Stimulated activated CD8-positive, alpha-beta memory T cell treated with anti-CD3 and anti-CD28 coated beads, Interleukin-15, amount 100 ng/mL, for 48 hours (primary cell): Measurements from ENCODE around the gene ZNF555.
"Not testable (repeated sequence)": the region's sequence is repeated elsewhere in the genome, so short reads cannot be mapped to it uniquely, and the experiment has no call there.

ENCODE experiments used
- DNase-seq, 2 donors: peaks; one replicate each; pipeline ENCODE4 v3.0.0-alpha.2; 2020; ENCODE audit warnings: low read depth in 2 of 2

ZNF555 gene

DNA sequence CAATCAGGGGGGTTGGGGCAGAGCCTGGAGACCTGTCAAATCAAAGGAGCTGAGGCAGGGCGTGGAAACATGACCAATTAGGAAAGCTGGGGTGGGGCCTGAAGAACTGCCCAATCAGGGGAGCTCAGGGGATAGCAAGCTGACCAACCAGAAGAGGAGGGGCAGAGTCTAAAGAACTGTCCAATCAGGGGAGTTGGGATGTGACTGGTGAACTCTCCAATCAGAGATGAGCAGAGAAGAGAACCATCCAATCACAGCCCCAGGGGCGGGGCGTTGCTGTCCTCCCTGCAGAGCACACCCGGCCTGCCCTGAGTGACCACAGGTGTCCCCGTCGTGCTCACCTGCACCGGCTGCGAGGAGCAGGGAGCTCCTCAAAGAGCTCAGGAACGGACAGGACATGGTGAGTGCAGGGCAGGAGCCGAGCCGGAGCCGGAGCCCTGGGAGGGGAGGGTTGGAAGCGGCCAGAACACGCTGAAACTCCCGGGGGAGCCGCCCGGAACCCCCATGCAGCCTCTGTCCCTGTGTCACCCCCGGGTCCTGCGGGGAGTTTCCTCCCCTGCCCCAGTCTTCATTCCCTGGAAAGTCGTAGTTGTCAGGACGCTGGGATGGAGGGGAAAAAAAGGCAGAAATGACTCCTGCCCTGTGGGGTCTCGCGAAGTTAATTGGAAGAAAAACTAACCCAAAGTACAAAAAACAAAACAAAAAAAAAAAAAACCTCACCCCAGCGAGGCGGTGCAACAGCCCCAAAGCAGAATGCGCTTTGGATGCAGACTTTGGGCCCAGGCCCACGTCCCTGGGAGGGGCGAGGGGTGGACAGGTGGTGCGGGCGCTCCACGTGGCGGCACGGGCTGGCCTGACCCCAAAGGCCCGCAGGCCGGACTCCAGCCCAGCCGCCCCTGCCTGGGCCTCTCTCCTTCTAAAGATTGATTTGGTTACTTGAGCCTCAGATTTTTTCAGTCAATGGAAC lies 26.0 kb downstream of the ZNF555 start, which contains the start of gene ZNF556:
Gene ZNF556, plus strand, starts transcription at position 311 of the 967 bp plus-strand sequence. Its CDS starts 87 bp downstream, at position 398.
- DNase-seq = no peak

DNA sequence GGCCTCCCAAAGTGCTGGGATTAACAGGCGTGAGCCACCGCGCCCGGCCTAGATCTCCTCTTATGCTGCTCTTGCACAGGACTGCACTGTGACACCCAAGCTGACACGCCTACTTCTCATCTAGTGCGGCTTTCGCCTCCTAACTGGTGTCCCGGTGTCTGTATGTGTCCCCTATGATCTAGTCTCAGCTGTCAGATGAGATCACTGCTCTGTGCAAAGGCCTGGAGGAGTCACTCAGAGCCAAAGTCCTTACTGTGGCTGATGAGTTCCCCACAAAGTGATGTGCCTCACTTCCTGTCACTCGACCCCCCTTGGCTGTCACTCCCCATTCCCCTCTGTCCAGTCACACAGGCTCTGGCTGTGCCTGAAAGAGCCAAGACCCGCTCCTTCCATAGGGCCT lies 28.3 kb downstream of the ZNF555 start:
- DNase-seq = no peak

DNA sequence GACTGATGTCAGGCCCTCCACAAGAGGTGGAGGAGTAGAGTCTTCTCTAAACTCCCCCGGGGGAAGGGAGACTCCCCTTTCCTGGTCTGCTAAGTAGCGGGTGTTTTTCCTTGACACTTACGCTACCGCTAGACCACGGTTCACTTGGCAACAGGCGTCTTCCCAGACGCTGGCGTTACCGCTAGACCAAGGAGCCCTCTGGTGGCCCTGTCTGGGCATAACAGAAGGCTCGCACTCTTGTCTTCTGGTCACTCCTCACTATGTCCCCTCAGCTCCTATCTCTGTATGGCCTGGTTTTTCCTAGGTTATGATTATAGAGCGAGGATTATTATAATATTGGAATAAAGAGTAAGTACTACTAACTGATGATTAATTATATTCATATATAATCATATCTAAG lies 30.9 kb downstream of the ZNF555 start:
- not testable (repeated sequence) for DNase-seq

- no peak for DNase-seq
These were observed 36.4 kb downstream of the ZNF555 start for GRCh38 chr19:2877398-2878331.

GRCh38 chr19:2883686-2884439 lies 42.6 kb downstream of the ZNF555 start:
- no peak for DNase-seq

GRCh38 chr19:2885736-2886135 lies 44.5 kb downstream of the ZNF555 start:
- no peak for DNase-seq

GRCh38 chr19:2887391-2887914 lies 46.2 kb downstream of the ZNF555 start:
- DNase-seq = no peak

- peak in 1 of 2 donors; percentile 51 for DNase-seq
These were observed 47.5 kb downstream of the ZNF555 start for GRCh38 chr19:2888731-2889224.

DNA sequence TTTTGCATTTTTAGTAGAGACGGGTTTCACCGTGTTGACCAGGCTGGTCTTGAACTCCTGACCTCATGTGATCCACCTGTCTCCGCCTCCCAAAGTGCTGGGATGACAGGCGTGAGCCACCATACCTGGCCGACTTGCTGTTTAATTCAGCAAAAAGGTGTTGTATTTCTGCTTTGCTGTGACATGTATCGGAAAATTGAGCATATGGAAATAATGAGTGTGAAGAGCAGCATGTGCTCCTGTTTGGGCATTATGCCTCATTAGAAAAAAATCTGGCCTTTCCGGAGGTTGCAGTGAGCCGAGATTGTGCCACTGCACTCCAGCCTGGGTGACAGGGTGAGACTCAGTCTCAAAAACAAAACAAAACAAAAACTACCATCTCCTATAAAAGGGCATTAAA lies 49.3 kb downstream of the ZNF555 start:
- not testable (repeated sequence) for DNase-seq

DNA sequence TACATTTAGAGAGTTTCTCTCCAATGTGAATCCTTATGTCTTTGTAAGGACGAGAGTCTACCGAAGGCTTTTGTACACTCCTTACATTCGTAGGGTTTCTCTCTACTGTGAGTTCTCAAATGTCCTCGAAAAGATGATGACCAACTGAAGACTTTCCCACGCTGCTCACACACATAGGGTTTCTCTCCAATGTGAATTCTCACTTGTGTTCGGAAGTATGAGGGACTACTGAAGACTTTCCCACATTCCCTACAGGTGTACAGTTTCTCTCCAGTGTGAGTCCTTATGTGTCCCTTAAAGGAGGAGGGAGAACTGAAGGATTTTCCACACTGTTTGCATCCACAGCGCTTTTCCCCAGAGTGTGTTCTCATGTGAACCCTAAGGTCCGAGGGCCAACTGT lies 55.4 kb downstream of the ZNF555 start:
- no peak for DNase-seq

- peak; percentile 97 to 98 for DNase-seq
These were observed 59.3 kb downstream of the ZNF555 start, which contains the start of gene ZNF57 for GRCh38 chr19:2900296-2901252. TSS of gene ZNF57 (plus strand) at chr19:2900928. CDS start at chr19:2901046, 118 bp downstream.

- DNase-seq = no peak
These were observed 61.4 kb downstream of the ZNF555 start for GRCh38 chr19:2902590-2903218.

- not testable (repeated sequence) for DNase-seq
These were observed 62.1 kb downstream of the ZNF555 start for GRCh38 chr19:2903326-2903725.

DNA sequence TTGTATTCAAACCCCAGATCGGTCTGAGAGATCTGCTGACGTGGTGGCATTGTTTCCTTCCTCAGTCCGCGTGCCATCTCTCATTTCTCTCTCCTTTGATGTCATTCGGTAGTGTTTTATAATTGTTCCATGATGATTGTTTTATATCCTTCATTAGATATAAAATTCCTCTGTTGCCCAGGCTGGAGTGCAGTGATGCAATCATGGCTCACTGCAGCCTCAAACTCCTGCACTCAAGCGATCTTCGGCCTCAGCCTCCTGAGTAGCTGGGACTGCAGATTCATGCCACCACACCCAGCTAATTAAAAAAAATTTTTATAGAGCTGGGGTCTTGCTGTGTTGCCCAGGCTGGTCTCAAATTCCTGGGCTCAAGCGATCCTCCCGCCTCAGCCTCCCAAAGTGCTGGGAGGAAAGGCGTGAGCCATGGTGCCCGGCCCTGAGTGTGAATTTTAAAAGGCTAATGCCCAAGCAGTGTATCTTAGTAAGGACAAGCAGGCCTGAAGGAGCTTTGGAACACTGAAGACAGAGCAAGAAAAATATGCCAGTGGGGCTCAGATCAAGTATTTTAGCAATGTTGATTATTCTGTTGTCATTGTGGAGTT lies 64.7 kb downstream of the ZNF555 start:
- no peak for DNase-seq

DNA sequence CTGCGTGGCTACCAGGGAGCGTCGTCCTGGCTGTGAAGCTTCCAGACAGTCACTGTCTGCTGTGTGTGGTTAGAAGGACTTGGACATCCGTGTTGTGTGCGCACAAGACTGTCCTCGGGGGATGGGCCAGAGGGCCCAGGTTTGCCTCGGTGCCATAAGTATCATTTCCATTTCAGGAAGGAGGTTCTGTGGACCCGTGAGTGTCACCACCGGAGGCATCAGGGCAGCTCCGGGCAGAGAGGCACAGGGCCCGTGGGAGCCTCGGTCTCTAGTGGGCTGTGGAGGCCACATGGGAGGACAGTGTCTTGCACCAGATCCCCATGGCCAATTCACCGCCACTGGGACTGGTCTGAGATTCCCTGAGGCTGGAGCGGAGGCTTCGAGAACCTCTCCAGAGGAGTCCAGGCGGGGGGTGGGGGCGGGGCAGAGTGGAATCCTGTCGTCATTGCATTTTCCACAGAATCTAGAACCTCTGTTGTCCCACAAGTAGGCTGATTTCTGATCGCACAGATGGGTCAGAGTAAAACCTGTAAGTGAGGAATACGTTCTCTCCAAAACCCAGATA lies 65.4 kb downstream of the ZNF555 start:
- no peak for DNase-seq
